SK-N-SH (cell line): Measurements from ENCODE around the gene PRKG1.
A peak's percentile ranks its signal among the peaks of the same experiment; 100 is the strongest.

Experiments
- CHD2 ChIP-seq: fragments of 150-350 bp; IDR thresholded peaks from 2 replicates; pipeline ENCODE4 v1.6.1; 2018; ENCODE audit warnings: low read length; ENCODE audit not compliant: partially characterized antibody
- EP300 ChIP-seq, 2 experiments: IDR thresholded peaks; 2 replicates each; pipeline versions ENCODE4 v1.4.0 to v1.6.1; 2012; ENCODE audit warnings: borderline replicate concordance in 1 of 2, low read depth in 1 of 2, low read length in 1 of 2
- EZH2phosphoT487 ChIP-seq: fragments of 200-600 bp; sonication (generic); IDR thresholded peaks from 2 replicates; pipeline ENCODE4 v1.6.1; 2017; ENCODE audit warnings: low read depth, mixed run types, mild to moderate bottlenecking, antibody characterized with exemption, moderate library complexity, borderline replicate concordance
- FOXM1 ChIP-seq: IDR thresholded peaks from 2 replicates; pipeline ENCODE4 v1.4.0; 2012; ENCODE audit warnings: low read depth, mild to moderate bottlenecking
- GABPA ChIP-seq: IDR thresholded peaks from 2 replicates; pipeline ENCODE4 v1.4.0; 2012; ENCODE audit warnings: low read depth, mild to moderate bottlenecking
- NFIC ChIP-seq: IDR thresholded peaks from 2 replicates; pipeline ENCODE4 v1.4.0; 2012; ENCODE audit warnings: borderline replicate concordance
- TCF12 ChIP-seq: IDR thresholded peaks from 2 replicates; pipeline ENCODE4 v1.4.0; 2012
- TF ChIP-seq, protein P1 (sequence below): fragments of 200-600 bp; sonication (generic); IDR thresholded peaks from 2 replicates; pipeline ENCODE4 v1.6.1; 2017; ENCODE audit warnings: antibody characterized with exemption, mild to moderate bottlenecking, moderate library complexity
- TF ChIP-seq, protein P2 (sequence below): fragments of 150-350 bp; IDR thresholded peaks from 2 replicates; pipeline ENCODE4 v1.6.1; 2016; ENCODE audit warnings: mild to moderate bottlenecking, low read depth, low read length

DNA sequence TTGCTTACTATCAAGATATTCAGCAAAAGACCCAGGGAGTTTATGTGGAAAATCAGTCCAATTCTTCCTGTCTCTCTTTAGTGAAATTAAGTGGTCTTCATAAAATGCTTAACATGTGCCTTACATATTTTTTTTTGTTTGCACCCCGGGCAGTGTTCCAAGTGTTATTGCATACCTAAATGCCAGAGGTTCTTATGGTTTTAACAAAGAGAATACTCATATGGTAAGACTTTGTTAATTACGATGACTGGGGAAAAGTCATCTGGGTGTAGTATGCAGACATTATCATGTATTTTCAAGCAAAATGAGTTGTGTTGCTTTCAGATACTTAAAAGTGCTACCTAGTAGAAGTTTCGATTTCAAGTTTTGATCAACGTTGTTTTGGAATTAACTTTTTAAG lies 82.6 kb downstream of the PRKG1 start:
- TF ChIP-seq, protein P1, sequence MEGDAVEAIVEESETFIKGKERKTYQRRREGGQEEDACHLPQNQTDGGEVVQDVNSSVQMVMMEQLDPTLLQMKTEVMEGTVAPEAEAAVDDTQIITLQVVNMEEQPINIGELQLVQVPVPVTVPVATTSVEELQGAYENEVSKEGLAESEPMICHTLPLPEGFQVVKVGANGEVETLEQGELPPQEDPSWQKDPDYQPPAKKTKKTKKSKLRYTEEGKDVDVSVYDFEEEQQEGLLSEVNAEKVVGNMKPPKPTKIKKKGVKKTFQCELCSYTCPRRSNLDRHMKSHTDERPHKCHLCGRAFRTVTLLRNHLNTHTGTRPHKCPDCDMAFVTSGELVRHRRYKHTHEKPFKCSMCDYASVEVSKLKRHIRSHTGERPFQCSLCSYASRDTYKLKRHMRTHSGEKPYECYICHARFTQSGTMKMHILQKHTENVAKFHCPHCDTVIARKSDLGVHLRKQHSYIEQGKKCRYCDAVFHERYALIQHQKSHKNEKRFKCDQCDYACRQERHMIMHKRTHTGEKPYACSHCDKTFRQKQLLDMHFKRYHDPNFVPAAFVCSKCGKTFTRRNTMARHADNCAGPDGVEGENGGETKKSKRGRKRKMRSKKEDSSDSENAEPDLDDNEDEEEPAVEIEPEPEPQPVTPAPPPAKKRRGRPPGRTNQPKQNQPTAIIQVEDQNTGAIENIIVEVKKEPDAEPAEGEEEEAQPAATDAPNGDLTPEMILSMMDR = no peak
- TF ChIP-seq EZH2phosphoT487 (no peak), EP300 (IDR thresholded peaks at IDR 0.05; ENCODE audit: borderline replicate concordance in 1 of 2, low read depth in 1 of 2, low read length in 1 of 2) (no peak), GABPA (no peak), TCF12 (peak; percentile 54), NFIC (peak; percentile 62; the same call in 1 of the 2 replicates), FOXM1 (no peak), CHD2 (no peak)
- TF ChIP-seq, protein P2, sequence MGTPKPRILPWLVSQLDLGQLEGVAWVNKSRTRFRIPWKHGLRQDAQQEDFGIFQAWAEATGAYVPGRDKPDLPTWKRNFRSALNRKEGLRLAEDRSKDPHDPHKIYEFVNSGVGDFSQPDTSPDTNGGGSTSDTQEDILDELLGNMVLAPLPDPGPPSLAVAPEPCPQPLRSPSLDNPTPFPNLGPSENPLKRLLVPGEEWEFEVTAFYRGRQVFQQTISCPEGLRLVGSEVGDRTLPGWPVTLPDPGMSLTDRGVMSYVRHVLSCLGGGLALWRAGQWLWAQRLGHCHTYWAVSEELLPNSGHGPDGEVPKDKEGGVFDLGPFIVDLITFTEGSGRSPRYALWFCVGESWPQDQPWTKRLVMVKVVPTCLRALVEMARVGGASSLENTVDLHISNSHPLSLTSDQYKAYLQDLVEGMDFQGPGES = no peak
